ENCODE data around the gene ATXN7L2.
"Not testable (repeated sequence)": the region's sequence is repeated elsewhere in the genome, so short reads cannot be mapped to it uniquely, and the experiment has no call there.

ATXN7L2 gene

GRCh38 chr1:109470245-109470644 is 13.5 kb upstream of the ATXN7L2 start:
- no peak for ATAC-seq
- no peak for TF ChIP-seq ESRRG (CRISPR knock-in tag; IDR thresholded peaks at IDR 0.05)
- no peak for TF ChIP-seq TOX (CRISPR knock-in tag; IDR thresholded peaks at IDR 0.05; ENCODE audit: borderline replicate concordance)
- no peak for TF ChIP-seq GLIS3 (CRISPR knock-in tag; IDR thresholded peaks at IDR 0.05)
- no peak for TF ChIP-seq BACH2 (CRISPR knock-in tag; IDR thresholded peaks at IDR 0.05; ENCODE audit: borderline replicate concordance)
- no peak for TF ChIP-seq TCF4 (CRISPR knock-in tag; IDR thresholded peaks at IDR 0.05; ENCODE audit: borderline replicate concordance)
- TF ChIP-seq CSDC2 (CRISPR knock-in tag; IDR thresholded peaks at IDR 0.05), result no peak

GRCh38 chr1:109472779-109473178 is 10.9 kb upstream of the ATXN7L2 start:
- TF ChIP-seq PPARA (CRISPR knock-in tag; IDR thresholded peaks at IDR 0.05; ENCODE audit: borderline replicate concordance) (no peak), ISL1 (CRISPR knock-in tag; IDR thresholded peaks at IDR 0.05) (no peak), ARNTL (CRISPR knock-in tag; IDR thresholded peaks at IDR 0.05; ENCODE audit: borderline replicate concordance, low read depth) (no peak), CREB5 (CRISPR knock-in tag; IDR thresholded peaks at IDR 0.05; ENCODE audit: low read depth) (no peak), TOX (CRISPR knock-in tag; IDR thresholded peaks at IDR 0.05; ENCODE audit: borderline replicate concordance) (no peak), BACH2 (CRISPR knock-in tag; IDR thresholded peaks at IDR 0.05; ENCODE audit: borderline replicate concordance) (no peak), RARB (CRISPR knock-in tag; IDR thresholded peaks at IDR 0.05) (no peak), CSDC2 (CRISPR knock-in tag; IDR thresholded peaks at IDR 0.05) (no peak), OSR1 (CRISPR knock-in tag; IDR thresholded peaks at IDR 0.05) (no peak)
- ATAC-seq, result no peak

GRCh38 chr1:109473284-109474057 is 10.2 kb upstream of the ATXN7L2 start:
- ATAC-seq, result not testable (repeated sequence)

- TF ChIP-seq ESRRG (CRISPR knock-in tag; IDR thresholded peaks at IDR 0.05) (no peak), POU6F1 (CRISPR knock-in tag; IDR thresholded peaks at IDR 0.05; ENCODE audit: borderline replicate concordance, low read depth) (no peak), PATZ1 (CRISPR knock-in tag; IDR thresholded peaks at IDR 0.05; ENCODE audit: borderline replicate concordance) (no peak), PPARA (CRISPR knock-in tag; IDR thresholded peaks at IDR 0.05; ENCODE audit: borderline replicate concordance) (no peak), ZNF565 (CRISPR knock-in tag; conservative IDR thresholded peaks at IDR 0.05; ENCODE audit: low read depth) (no peak), TSHZ2 (CRISPR knock-in tag; IDR thresholded peaks at IDR 0.05) (no peak)
- no peak for ATAC-seq
Observed at GRCh38 chr1:109474697-109475096, 9.0 kb upstream of the ATXN7L2 start.

GRCh38 chr1:109475261-109475660 is 8.4 kb upstream of the ATXN7L2 start:
- TF ChIP-seq SNAI2 (CRISPR knock-in tag; IDR thresholded peaks at IDR 0.05) (no peak), TOX (CRISPR knock-in tag; IDR thresholded peaks at IDR 0.05; ENCODE audit: borderline replicate concordance) (no peak), RARB (CRISPR knock-in tag; IDR thresholded peaks at IDR 0.05) (no peak), ZNF8 (CRISPR knock-in tag; IDR thresholded peaks at IDR 0.05) (no peak), ESRRG (CRISPR knock-in tag; IDR thresholded peaks at IDR 0.05) (no peak)
- ATAC-seq, result no peak

Measured in SK-N-SH treated with all-trans-retinoic acid at 6 μM for 48 hours (cell line).